Measurements from ENCODE around the gene MAST1.
A peak's percentile ranks its signal among the peaks of the same experiment; 100 is the strongest.
"Not testable (repeated sequence)": the region's sequence is repeated elsewhere in the genome, so short reads cannot be mapped to it uniquely, and the experiment has no call there.

The MAST1 gene

GRCh38 chr19:12888006-12888603 is 49.8 kb downstream of the MAST1 start:
- DNase-seq (ENCODE audit: extremely low read depth in 1 of 2, low read depth in 1 of 2): no peak

GRCh38 chr19:12890299-12890786 is 52.0 kb downstream of the MAST1 start:
- DNase-seq (ENCODE audit: extremely low read depth in 1 of 2, low read depth in 1 of 2): not testable (repeated sequence)

- DNase-seq (ENCODE audit: extremely low read depth in 1 of 2, low read depth in 1 of 2): peak; percentile 89 to 96
Observed at GRCh38 chr19:12890787-12891552, 52.7 kb downstream of the MAST1 start, which contains the start of gene GCDH. Gene GCDH (plus strand): TSS chr19:12891160. CDS start chr19:12891305, 145 bp downstream.

GRCh38 chr19:12891553-12892021 is 53.3 kb downstream of the MAST1 start:
- DNase-seq (ENCODE audit: extremely low read depth in 1 of 2, low read depth in 1 of 2): no peak

- no peak for DNase-seq (ENCODE audit: extremely low read depth in 1 of 2, low read depth in 1 of 2)
Observed at GRCh38 chr19:12893582-12893981, 55.3 kb downstream of the MAST1 start.

- no peak for DNase-seq (ENCODE audit: extremely low read depth in 1 of 2, low read depth in 1 of 2)
Observed at GRCh38 chr19:12896460-12896859, 58.1 kb downstream of the MAST1 start.

GRCh38 chr19:12899891-12900518 is 61.7 kb downstream of the MAST1 start:
- no peak for DNase-seq (ENCODE audit: extremely low read depth in 1 of 2, low read depth in 1 of 2)

- DNase-seq (ENCODE audit: extremely low read depth in 1 of 2, low read depth in 1 of 2): no peak
Observed at GRCh38 chr19:12907166-12907565, 68.9 kb downstream of the MAST1 start.

GRCh38 chr19:12912571-12912970 is 74.3 kb downstream of the MAST1 start:
- DNase-seq (ENCODE audit: extremely low read depth in 1 of 2, low read depth in 1 of 2): no peak

- no peak for DNase-seq (ENCODE audit: extremely low read depth in 1 of 2, low read depth in 1 of 2)
Observed at GRCh38 chr19:12913011-12913561, 74.8 kb downstream of the MAST1 start.

- no peak for DNase-seq (ENCODE audit: extremely low read depth in 1 of 2, low read depth in 1 of 2)
Observed at GRCh38 chr19:12913851-12914690, 75.8 kb downstream of the MAST1 start.

- not testable (repeated sequence) for DNase-seq (ENCODE audit: extremely low read depth in 1 of 2, low read depth in 1 of 2)
Observed at GRCh38 chr19:12915860-12916259, 77.5 kb downstream of the MAST1 start.

- DNase-seq (ENCODE audit: extremely low read depth in 1 of 2, low read depth in 1 of 2): no peak
Observed at GRCh38 chr19:12918253-12918652, 79.9 kb downstream of the MAST1 start.

- no peak for DNase-seq (ENCODE audit: extremely low read depth in 1 of 2, low read depth in 1 of 2)
Observed at GRCh38 chr19:12921047-12921446, 82.7 kb downstream of the MAST1 start.

- no peak for DNase-seq (ENCODE audit: extremely low read depth in 1 of 2, low read depth in 1 of 2)
Observed at GRCh38 chr19:12922959-12923358, 84.6 kb downstream of the MAST1 start.

Data from activated CD8-positive, alpha-beta memory T cell treated with anti-CD3 and anti-CD28 coated beads for 1 hour (primary cell).